ENCODE measurements around the gene ZBTB32. TPM values are rescaled to one million over a fixed set of nuclear protein-coding genes. Genes with fewer than 3 reads are reported as not detected.

ZBTB32 gene
- total and polyA plus RNA-seq, 4 donors, result 0.47 TPM; not detected in 3

GRCh38 chr19:35725216-35725861 is 21.0 kb downstream of the ZBTB32 start:
- WGBS, result 95% methylated on average over 23 of the region's 23 CpGs
- TF ChIP-seq MAX (IDR thresholded peaks at IDR 0.05), result no peak
- no peak for TF ChIP-seq JUND (IDR thresholded peaks at IDR 0.05)
- TF ChIP-seq FOXA2 (IDR thresholded peaks at IDR 0.05), result no peak
- no peak for TF ChIP-seq ATF3 (IDR thresholded peaks at IDR 0.05)
- TF ChIP-seq RAD21 (IDR thresholded peaks at IDR 0.05), result no peak
- no peak for TF ChIP-seq TAF1 (conservative IDR thresholded peaks at IDR 0.05)
- no peak for TF ChIP-seq HNF4A (conservative IDR thresholded peaks at IDR 0.05)
- TF ChIP-seq SP1 (IDR thresholded peaks at IDR 0.05), result no peak
- TF ChIP-seq REST (IDR thresholded peaks at IDR 0.05), result no peak
- no peak for TF ChIP-seq EGR1 (IDR thresholded peaks at IDR 0.05; ENCODE audit: low read depth in 2 of 2)

GRCh38 chr19:35727053-35727955 is 22.9 kb downstream of the ZBTB32 start:
- TF ChIP-seq YY1 (IDR thresholded peaks at IDR 0.05), result no peak
- TF ChIP-seq ZBTB33 (IDR thresholded peaks at IDR 0.05), result no peak
- no peak for TF ChIP-seq FOXA2 (IDR thresholded peaks at IDR 0.05)
- Histone ChIP-seq H3K9ac (ENCODE audit: low read depth in 1 of 2, low read length in 2 of 2) (no peak overlapping the region), H3K27me3 (ENCODE audit: control insufficient read depth in 4 of 4, insufficient read depth in 4 of 4, low read length in 3 of 4) (no peaks in the 10 kb centered on the region), H3K36me3 (ENCODE audit: control insufficient read depth in 4 of 4, insufficient read depth in 3 of 4, low read depth in 1 of 4, low read length in 3 of 4) (peaks cover 68 to 97% (median 81%) of the 10 kb centered on the region in 4 donors), H3K4me3 (ENCODE audit: low read depth in 1 of 3, low read length in 3 of 3) (no peak overlapping the region), H3K9me3 (ENCODE audit: control insufficient read depth in 4 of 4, low read length in 3 of 4) (no peaks in the 10 kb centered on the region), H3K27ac (ENCODE audit: low read depth in 1 of 2, low read length in 2 of 2) (no peak overlapping the region), H3K4me1 (ENCODE audit: control insufficient read depth in 4 of 4, insufficient read depth in 4 of 4, low read length in 3 of 4) (no peaks in the 10 kb centered on the region)
- DNase-seq (ENCODE audit: low spot score), result no peak
- WGBS, result 97% methylated on average over 25 of the region's 25 CpGs

More at GRCh38 chr19:35725216-35725861, 21.0 kb downstream of the ZBTB32 start:
- Histone ChIP-seq H3K9me3 (ENCODE audit: control insufficient read depth in 4 of 4, low read length in 3 of 4) (no peaks in the 10 kb centered on the region), H3K4me1 (ENCODE audit: control insufficient read depth in 4 of 4, insufficient read depth in 4 of 4, low read length in 3 of 4) (peaks cover 0 to 2% (median 0%) of the 10 kb centered on the region in 4 donors), H3K27me3 (ENCODE audit: control insufficient read depth in 4 of 4, insufficient read depth in 4 of 4, low read length in 3 of 4) (no peaks in the 10 kb centered on the region), H3K9ac (ENCODE audit: low read depth in 1 of 2, low read length in 2 of 2) (no peak overlapping the region), H3K4me3 (ENCODE audit: low read depth in 1 of 3, low read length in 3 of 3) (no peak overlapping the region), H3K36me3 (ENCODE audit: control insufficient read depth in 4 of 4, insufficient read depth in 3 of 4, low read depth in 1 of 4, low read length in 3 of 4) (peaks cover 65 to 87% (median 75%) of the 10 kb centered on the region in 4 donors), H3K27ac (ENCODE audit: low read depth in 1 of 2, low read length in 2 of 2) (no peak overlapping the region)
- no peak for DNase-seq (ENCODE audit: low spot score)
